HG02970 (cell line): ENCODE results near the gene SMIM11.
"Not testable (repeated sequence)": the region's sequence is repeated elsewhere in the genome, so short reads cannot be mapped to it uniquely, and the experiment has no call there.

Source experiments
- ATAC-seq: cut with Tn5 transposase; IDR thresholded peaks from one replicate; pipeline ENCODE4 v1.9.1; 2021; ENCODE audit warnings: mild to moderate bottlenecking, moderate library complexity, moderate number of reproducible peaks; ENCODE audit not compliant: unreplicated experiment, low FRiP score

SMIM11 gene

GRCh38 chr21:34406676-34407075 lies 31.4 kb downstream of the SMIM11 start:
- ATAC-seq, result not testable (repeated sequence)

- ATAC-seq, result not testable (repeated sequence)
These were observed 32.0 kb downstream of the SMIM11 start for GRCh38 chr21:34407294-34407693.

- not testable (repeated sequence) for ATAC-seq
These were observed 42.3 kb downstream of the SMIM11 start for GRCh38 chr21:34417448-34418077.

- not testable (repeated sequence) for ATAC-seq
These were observed 48.5 kb downstream of the SMIM11 start, which contains the start of gene SMIM34 for GRCh38 chr21:34423805-34424204. Gene SMIM34 (minus strand): TSS chr21:34423951. CDS start chr21:34423839, 112 bp downstream.

- not testable (repeated sequence) for ATAC-seq
These were observed 52.0 kb downstream of the SMIM11 start for GRCh38 chr21:34427339-34427738.

GRCh38 chr21:34428441-34428840 lies 53.1 kb downstream of the SMIM11 start:
- ATAC-seq, result not testable (repeated sequence)

- ATAC-seq, result not testable (repeated sequence)
These were observed 54.4 kb downstream of the SMIM11 start for GRCh38 chr21:34429710-34430109.
